Loucy (cell line): ENCODE data around the gene DSCAM.

ENCODE experiments used
- CTCF ChIP-seq: fragments of 200-600 bp; sonication (generic); conservative IDR thresholded peaks from 2 replicates; pipeline ENCODE4 v1.5.1; 2014; ENCODE audit warnings: mild to moderate bottlenecking, antibody characterized with exemption, low read length
- EZH2phosphoT487 ChIP-seq: fragments of 200-600 bp; IDR thresholded peaks from 2 replicates; pipeline ENCODE4 v1.6.1; 2018; ENCODE audit warnings: antibody characterized with exemption, mild to moderate bottlenecking, moderate library complexity, borderline replicate concordance

- TF ChIP-seq CTCF (no peak), EZH2phosphoT487 (no peak)
Measured at GRCh38 chr21:40115775-40116174, 731.2 kb downstream of the DSCAM start.
